NCI-H1048 (cell line): ENCODE results near the gene ENAM.

Experiments used
- DNase-seq: peaks from one replicate; lab custom pipeline; 2025; lab: John Stamatoyannopoulos, UW

Gene ENAM, protein sequence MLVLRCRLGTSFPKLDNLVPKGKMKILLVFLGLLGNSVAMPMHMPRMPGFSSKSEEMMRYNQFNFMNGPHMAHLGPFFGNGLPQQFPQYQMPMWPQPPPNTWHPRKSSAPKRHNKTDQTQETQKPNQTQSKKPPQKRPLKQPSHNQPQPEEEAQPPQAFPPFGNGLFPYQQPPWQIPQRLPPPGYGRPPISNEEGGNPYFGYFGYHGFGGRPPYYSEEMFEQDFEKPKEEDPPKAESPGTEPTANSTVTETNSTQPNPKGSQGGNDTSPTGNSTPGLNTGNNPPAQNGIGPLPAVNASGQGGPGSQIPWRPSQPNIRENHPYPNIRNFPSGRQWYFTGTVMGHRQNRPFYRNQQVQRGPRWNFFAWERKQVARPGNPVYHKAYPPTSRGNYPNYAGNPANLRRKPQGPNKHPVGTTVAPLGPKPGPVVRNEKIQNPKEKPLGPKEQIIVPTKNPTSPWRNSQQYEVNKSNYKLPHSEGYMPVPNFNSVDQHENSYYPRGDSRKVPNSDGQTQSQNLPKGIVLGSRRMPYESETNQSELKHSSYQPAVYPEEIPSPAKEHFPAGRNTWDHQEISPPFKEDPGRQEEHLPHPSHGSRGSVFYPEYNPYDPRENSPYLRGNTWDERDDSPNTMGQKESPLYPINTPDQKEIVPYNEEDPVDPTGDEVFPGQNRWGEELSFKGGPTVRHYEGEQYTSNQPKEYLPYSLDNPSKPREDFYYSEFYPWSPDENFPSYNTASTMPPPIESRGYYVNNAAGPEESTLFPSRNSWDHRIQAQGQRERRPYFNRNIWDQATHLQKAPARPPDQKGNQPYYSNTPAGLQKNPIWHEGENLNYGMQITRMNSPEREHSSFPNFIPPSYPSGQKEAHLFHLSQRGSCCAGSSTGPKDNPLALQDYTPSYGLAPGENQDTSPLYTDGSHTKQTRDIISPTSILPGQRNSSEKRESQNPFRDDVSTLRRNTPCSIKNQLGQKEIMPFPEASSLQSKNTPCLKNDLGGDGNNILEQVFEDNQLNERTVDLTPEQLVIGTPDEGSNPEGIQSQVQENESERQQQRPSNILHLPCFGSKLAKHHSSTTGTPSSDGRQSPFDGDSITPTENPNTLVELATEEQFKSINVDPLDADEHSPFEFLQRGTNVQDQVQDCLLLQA

DNA sequence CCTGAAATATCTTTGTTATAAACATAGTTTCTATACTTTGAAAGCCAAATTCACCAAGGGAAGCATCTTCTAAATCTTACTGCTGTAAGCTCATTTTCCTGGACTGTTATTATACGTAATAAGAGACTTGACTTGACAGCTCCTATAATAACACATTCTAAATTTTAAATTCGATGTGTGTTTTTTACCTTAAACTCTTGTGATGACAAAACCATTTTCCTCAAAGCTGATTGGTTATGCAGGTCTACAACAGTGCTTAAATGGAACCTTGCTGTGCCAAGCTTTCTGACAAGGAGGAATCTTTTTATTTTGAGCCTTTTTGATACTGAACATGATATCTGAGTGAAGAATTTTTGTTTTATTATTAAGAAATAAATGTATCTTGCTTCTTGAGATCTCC lies at the start of gene ENAM:
Gene ENAM, plus strand, starts transcription at position 301 of the 400 bp plus-strand sequence. CDS start 757 bp downstream, outside the sequence.
- no peak for DNase-seq

DNA sequence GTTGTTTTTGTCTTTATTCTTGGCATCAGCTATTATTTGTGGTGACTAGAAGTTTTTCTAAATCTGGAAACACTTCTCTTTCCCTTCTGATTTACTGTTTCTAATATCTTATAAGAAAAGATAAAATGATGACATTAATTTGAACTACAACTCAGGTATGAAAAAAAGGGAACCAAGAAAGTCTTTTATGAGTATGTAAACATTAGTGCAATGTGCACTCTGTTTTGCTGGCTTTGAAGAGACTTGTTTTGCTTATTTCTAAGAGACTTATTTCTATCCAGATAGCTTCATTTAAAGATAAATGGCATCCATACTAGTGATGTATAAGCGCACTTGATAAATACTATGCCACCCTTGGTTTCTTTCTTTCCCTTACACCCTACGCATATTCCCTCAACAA lies 46.6 kb upstream of the ENAM start:
- no peak for DNase-seq

DNA sequence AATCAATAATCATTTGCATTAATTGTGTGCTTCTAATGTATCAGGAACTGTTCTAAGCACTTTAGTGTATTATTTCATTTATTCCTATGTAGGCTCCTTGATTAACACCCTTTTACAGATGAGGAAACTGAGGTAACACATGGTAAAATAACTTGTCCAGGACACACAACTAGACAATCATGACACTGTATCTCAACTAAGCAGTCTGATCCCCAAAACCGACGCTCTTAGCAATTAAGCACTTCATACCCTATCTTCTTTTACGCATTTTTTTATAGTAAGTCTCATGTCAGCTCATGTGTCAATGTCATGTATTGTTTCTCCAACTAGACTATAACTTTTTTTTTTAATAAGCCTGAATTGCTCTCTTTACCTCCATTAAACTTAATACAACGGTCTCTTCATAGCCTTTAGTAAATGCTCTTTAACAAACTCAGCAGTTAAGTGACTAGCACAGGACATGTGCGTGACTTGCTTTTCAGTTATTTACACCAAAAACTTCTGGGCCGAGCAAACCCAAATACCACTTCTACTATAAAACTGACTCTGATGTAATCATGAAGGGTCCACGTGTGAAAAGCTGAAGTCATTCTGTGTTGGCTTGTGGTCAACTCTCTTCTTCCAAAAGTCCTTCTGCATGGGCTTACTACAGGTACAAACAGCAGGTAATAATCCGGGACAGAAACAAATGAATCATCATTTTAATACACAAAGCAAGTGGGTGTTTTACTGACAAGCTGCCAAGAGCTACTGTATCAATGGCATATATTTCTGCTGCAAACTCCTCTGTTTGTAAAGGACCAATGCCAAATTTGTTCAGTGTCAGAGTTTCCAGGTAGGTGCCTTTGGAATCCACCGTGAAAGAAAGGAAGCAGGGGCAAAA lies 44.4 kb upstream of the ENAM start:
- no peak for DNase-seq

DNA sequence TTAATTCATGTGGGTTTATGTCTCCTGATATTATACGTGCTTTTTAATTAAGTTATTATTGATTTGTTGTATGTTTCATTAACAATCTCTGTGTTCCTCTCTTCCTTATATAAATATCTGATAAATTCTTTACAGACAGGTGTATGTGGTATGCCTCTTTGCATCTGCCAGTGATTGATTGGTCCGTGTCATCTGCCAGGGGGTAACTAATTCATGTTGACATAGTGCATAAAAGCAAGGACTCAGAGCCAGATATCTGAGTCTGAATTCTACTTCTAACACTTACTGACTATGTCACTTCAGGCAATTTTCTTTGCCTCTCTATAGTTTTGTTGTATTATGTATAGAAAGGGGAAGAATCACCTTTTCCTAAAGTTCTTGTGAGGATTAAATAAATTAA lies 41.7 kb upstream of the ENAM start:
- DNase-seq, result no peak

DNA sequence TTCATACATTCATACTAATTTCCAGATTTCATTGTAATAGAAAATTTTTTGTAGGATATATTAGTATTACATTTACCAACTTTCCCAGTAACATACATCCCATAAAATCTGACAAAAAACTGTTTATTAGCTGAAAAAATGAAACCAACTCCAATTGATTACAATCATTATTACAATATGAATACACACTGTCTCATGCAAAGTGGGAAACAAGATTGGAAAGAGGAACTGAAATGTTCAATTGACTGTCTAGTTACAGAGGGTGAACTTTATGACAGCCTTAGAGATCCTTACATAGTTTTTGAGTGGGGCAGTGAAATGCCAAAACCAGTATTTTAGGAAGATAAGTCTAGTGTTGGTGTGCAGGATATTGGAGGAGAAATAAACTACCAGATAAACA lies 38.8 kb upstream of the ENAM start:
- DNase-seq, result no peak

DNA sequence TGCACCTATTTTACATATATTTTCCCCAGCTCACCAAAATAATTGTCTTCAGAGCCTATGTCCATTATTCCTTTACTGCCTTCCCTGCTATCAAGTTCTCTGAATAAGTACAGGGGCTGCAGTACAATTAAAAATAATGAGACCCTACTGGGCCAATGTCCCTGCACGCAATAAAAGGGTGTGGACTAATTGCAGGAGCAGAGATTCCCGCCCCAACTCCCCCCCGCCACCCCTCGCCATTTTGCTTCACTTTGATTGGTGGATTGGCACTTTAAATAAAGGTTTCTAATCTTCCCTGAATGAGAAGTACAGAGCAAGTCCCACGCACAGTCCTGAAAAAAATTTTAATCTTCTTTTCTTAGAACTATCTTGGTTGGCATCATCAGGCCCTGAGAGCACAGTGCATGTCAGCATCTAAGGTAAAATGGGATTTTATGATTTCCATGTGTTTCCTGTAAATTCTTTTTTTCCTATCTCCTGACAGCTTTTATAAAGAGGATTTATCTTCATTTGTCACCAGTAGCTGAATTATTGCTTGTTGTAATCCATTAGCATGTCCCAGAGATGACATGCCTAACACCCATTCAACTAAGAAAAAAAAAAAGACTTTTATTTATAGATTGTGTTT lies 36.5 kb upstream of the ENAM start, which contains the start of gene AMBN:
Gene AMBN, plus strand, starts transcription at position 302 of the 628 bp plus-strand sequence. Its CDS starts 103 bp downstream, at position 405.
- no peak for DNase-seq

DNA sequence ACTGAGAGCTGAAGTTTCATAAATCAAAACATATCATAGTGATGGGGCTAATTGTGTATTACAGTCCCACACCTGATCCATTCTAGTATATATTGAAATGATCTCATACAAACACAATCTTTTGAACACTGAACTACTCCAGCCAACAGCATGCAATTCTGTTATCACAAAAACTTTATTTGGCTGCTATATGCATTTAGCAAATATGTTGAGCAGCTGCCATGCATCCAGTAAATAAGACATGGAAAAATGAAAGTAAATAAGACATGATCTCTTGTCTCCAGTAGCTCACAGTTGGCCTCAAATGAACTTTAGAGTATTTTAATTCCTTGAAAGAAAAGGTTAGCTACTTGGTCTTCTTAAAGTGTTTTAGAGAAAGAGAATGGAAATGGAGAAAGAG lies 34.3 kb upstream of the ENAM start:
- no peak for DNase-seq

DNA sequence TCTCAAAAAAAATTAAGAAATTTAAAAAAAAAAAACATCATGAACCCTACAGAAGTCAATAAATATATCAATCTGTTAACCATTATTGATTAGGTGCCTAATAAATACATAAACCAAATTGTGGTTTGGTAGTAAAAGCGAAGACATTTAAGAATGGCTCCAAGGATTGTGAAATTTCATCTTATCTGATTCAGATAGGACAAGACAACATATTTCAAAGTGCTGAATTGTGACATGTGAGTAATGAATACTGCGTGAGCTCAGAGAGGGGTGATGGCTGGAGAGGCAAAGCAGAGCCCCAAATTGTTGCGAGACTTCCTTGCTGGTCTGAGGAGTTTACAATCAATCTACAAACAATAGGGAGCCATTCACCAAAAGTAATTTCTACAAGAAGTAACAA lies 28.2 kb upstream of the ENAM start:
- no peak for DNase-seq

DNA sequence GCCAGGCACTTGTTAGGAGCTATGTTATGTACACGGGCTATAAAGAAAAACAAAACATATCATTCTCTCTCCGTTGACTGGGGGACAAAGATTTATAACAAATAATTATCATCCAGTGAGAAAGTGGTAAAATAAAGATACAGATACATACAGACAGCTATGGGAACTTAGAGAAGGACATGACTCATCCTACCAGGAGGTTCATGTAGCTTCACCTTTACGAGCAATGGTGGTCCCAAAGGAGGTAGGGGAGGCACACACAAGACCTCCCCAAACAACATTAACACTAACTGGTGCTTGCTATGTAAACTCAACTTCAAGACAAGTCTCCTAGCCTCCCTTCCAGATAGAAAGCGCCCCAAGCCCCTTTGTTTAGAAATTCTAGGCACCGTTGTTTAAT lies 27.6 kb upstream of the ENAM start:
- no peak for DNase-seq

DNA sequence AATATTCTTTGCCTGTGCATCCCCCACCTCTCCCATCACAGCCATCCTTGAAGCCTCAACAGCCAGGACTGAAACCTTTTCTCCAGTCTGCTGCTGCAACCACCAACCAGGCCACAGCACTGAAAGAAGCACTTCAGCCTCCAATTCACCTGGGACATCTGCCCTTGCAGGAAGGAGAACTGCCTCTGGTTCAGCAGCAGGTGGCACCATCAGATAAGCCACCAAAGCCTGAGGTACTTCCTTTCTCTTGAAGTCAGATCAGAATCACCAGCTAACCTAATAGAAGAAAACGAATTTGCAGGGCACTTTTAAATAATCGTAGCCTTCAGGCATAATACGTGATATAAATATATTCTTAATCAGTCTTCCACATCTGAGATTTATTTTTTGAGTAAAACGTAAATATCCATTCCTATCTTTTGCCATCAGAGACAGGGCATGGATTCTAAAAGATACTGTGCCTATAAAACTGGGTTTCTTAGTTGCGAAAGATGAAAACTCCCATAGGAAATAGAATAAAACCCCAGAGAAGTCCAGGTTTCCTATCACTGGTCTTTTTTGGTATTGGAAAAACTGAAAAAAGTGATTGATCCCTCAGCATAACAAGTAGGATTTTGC lies 27.0 kb upstream of the ENAM start:
- peak; percentile 14 for DNase-seq

DNA sequence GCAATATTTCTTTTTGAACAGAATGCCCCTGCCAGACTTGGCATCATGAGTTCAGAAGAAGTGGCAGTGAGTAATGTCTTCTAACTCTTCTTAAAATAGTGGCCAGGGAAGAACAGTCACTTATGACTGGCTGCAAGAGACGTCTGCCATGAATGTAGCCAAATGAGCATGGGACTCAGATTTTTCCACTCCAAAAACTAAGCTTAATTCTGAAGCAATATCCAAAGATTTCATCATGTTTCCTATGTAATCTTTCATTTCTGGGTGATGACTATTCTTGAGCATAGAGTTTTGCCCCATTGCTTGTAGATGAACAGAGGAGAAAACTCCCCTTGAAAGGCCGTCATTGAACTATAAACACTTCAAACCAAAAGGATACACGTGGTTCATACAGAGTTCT lies 24.7 kb upstream of the ENAM start:
- no peak for DNase-seq

DNA sequence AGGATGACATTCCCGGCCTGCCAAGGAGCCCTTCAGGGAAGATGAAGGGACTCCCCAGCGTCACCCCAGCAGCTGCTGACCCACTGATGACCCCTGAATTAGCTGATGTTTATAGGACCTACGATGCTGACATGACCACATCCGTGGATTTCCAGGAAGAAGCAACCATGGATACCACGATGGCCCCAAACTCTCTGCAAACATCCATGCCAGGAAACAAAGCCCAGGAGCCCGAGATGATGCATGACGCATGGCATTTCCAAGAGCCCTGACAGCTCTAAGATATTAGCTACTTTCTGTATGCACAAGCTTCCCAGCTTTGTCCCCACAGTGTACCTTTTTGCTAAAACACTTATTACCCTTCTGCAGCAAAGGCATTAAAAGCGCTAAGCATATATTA lies 22.1 kb upstream of the ENAM start:
- DNase-seq, result no peak

DNA sequence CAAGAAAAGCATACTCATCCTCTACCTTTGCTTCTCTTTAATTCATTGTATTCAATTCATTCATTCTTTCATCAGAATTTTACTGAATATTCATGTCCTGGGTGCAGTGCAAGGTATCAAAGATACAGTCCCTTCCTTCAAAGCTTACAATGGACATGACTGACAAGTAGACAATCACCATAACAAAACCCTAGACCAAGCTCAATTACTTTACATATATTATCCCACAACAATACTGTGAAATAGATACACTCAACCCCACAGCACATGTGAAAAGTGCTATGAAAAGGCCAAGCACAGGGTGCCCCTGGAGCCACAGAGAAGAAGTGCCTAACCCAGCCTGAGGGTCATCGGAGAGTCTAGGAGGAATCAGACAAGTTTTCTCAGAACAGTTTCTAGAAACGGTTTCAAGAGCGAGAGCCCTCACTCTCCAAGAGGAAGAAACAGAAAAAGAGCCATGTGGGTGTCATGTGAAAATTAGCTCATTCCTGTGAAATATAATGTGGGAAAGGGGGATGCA lies 21.1 kb upstream of the ENAM start:
- DNase-seq, result no peak

DNA sequence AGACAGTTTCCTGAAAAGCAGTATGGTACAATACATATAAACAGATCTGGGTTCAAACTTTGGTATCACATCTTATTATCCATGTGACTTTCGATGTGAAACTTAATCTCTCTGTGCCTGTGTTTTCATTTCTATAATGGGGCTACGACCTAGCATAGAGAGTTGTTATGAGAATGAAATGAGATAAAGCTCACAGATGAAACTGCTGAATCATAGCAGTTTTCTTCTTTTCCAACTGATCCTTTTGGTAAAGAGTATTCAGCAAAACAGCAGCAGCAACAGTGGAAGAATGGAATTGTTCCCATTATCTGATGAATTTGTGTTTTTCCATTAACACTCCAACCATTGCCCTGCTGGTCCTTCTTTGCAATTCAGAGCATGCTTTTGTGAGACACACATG lies 20.2 kb upstream of the ENAM start:
- DNase-seq, result no peak

DNA sequence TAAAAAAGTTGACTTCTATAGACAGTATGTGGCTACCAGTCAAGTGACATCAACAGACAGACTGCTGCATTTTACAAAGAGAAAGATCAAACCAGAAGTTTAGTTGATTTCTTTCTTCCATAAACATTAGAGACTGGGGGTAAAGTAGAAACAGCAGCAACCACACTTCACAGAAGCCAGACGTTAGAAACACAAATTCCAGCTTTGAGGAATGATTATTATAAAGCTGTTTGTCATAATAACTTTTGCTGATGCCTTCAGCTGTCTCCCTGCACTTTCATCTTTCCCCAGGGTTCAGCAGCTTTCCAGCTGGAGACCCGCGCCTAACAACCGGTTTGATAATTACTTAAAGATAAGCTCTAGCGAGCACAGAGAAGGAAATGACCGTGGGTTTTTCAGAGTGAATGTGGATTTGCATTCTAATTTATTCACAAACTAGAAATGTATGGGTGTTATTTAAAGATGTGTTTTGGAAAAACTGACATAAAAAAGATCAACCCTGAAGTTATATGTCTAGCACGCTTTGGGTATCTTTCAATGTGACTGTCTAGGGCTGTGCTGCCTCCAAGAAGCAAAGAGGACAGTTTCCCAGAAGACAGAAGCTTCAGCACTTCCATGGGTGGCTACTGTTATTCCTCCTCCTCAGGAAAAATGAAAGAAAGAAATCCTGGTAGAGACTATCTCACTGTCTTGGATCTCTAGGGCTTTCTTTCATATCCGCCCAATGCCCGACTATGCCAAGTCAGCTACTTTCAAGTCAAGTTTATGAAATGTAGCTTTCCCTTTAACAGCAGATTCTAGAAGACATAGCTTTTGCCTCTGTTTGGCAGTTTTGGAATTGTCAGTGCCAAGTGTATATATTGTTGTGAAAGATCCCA lies 15.0 kb upstream of the ENAM start:
- no peak for DNase-seq

DNA sequence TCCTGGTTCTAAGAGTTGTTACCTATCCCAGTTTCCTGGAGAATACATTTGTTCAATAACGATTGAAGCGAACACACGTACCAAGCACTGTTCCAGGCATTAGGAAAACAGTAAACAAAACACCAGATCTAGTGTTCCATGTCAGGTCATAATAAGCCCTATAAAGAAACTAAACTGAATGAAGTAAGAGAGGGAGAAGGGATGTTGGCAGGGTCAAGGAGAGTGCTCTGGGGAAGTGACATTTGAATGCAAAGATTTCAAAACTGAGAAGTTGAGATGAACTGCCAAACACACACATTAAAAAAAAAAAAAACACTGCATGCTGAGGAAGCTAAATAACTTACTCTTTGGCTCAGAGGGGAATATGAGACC lies 14.4 kb upstream of the ENAM start:
- no peak for DNase-seq

DNA sequence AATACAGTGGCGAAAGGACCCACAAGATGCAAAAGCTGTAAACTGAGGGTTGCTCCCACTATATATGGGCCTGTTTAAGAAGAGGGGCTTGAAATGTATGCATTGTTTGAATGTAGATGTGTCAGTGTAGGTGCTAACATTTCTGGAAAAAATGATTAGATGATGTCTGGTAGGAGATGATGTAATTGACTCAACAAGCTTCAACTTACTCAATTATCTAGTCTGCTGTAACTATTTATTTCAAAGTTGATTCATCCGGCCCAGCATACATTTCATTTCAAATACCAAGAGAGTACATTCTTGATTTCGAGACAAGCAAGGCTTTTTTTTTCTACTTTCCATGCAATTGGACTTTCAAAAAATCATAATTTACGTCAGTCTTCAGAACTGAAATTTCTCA lies 9.3 kb upstream of the ENAM start:
- no peak for DNase-seq

DNA sequence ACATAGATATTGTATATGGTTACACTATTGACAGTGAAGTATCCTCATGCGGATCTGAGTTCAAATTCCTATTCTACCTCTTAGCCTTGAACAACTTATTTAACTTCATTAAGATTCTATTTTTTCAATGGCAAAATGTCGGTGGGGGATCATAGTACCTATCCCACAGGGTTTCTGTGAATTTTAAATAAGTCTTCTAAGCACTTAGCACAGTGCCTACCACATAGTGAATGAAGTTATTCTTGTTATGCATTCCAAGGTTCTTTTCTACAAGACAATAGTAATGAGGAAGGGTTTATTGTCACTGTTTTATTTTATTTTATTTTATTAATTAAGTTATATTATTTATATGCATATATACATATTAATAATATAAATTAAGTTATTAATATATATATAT lies 8.8 kb upstream of the ENAM start:
- DNase-seq, result no peak

DNA sequence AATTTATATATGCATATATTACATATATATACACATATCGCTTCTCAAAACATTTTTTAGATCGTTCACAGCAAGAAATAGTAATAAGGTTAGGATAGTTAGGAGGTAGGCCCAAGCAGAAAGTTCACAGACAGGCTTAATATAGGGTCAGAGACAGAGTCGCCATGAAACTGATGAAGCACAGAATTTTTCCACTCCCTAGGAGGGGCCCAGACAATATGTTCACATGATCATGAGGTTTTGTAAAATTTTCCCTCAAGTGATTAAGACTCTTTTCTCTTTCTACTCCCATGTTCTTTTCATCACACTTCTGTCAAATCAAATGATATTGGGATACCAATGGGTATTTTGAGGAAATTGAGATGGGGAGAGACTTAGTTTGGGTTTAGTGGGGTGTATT lies 5.2 kb upstream of the ENAM start:
- DNase-seq, result no peak
